ENCODE data around the gene MZT2A. TPM values are rescaled to one million over a fixed set of nuclear protein-coding genes. Genes with fewer than 3 reads are reported as not detected.
"Not testable (repeated sequence)": the region's sequence is repeated elsewhere in the genome, so short reads cannot be mapped to it uniquely, and the experiment has no call there.

Gene MZT2A
- total RNA-seq, 4 donors from 2014 or later = 24.9 to 46.2 (median 44.7) TPM

DNA sequence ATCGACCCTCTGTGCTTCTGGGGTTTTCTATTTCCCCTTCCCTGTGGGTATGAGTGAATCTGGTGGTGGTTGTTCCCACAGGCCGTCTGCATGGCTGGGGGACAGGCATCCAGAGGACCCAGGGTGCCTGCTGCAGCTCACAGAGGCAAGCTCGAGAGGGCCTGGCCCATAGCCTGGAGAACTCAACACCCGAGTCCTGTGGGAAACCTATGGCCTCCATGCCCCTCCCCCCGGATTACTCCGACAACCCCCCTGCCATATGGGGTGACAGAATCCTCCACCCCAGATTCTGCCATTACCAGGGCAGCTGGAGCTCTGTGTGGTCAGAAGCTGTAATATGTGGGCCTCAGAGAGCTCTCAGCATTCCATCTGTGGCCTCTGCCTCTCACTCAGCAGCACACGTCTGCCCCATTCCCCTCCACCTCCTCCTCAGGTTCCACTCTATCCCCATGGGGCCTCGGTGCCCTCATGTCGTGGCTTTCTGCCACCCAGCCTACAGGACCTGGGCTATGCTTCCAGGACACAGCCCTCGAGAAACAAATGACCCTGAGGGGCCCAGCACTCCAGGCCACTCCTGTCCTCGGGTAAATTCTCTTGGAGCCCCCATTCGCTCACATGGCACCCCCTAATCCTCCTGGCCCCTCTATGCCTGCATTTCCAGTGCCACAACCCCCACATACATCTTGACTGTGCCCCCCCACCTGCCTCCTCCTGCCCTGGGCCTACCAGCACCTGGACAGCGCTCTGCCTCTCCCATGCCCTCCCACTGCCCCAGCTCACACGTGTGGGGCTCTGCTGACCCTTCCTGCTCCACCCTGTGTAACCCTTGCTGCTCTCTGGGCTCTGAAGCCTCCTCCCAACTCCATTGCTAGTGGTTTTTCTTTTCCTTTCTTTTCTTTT, 3.6 kb downstream of the MZT2A start:
- H3K27ac ChIP-seq = no peak overlapping the region
- TF ChIP-seq, protein P1, sequence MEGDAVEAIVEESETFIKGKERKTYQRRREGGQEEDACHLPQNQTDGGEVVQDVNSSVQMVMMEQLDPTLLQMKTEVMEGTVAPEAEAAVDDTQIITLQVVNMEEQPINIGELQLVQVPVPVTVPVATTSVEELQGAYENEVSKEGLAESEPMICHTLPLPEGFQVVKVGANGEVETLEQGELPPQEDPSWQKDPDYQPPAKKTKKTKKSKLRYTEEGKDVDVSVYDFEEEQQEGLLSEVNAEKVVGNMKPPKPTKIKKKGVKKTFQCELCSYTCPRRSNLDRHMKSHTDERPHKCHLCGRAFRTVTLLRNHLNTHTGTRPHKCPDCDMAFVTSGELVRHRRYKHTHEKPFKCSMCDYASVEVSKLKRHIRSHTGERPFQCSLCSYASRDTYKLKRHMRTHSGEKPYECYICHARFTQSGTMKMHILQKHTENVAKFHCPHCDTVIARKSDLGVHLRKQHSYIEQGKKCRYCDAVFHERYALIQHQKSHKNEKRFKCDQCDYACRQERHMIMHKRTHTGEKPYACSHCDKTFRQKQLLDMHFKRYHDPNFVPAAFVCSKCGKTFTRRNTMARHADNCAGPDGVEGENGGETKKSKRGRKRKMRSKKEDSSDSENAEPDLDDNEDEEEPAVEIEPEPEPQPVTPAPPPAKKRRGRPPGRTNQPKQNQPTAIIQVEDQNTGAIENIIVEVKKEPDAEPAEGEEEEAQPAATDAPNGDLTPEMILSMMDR (IDR thresholded peaks at IDR 0.05) = no peak
- no peak for TF ChIP-seq POLR2A (IDR thresholded peaks at IDR 0.05)
- no peak for DNase-seq
- H3K4me1 ChIP-seq = peaks cover 0 to 15% (median 3%) of the 10 kb centered on the region in 4 donors
- H3K4me3 ChIP-seq = no peak overlapping the region
- H3K27me3 ChIP-seq = no peaks in the 10 kb centered on the region
- H3K9me3 ChIP-seq = no peaks in the 10 kb centered on the region
- H3K36me3 ChIP-seq = no peaks in the 10 kb centered on the region

DNA sequence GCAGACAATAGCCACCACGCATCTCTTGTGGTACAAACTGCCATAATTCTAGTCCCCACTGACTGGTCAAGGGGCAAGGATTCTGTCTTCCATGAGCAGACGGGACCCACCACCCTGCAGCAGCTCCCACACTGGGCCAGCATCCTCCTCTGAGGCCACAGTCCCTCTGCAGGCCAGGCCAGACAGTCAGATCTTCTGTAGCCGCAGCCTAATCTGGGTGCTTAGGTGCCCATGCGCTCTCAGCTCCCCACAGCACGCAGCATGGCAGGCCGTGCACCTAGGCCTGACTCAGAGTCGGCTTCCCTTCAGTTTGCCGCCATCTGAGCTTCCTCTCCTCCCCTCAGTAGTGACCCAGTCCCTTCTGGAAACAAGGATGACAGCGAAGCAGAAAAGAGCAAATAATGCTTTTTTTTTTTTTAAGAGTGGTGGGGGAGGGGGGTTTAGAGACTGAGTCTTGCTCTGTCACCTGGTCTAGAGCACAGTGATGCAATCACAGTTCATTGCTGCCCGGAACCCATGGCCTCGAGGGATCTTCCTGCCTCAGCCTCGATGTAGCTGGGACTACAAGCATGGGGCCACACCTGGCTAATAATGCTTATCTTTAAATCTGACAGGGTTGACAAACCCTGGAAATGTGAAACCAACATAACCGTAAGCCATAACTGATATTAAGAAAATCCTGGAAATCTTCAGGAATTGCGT, 5.8 kb downstream of the MZT2A start:
- DNase-seq, H3K4me3 ChIP-seq, H3K27me3 ChIP-seq, H3K36me3 ChIP-seq, H3K9me3 ChIP-seq, H3K27ac ChIP-seq: not testable (repeated sequence)
- H3K4me1 ChIP-seq = peaks cover 0 to 12% (median 3%) of the 10 kb centered on the region in 4 donors

DNA sequence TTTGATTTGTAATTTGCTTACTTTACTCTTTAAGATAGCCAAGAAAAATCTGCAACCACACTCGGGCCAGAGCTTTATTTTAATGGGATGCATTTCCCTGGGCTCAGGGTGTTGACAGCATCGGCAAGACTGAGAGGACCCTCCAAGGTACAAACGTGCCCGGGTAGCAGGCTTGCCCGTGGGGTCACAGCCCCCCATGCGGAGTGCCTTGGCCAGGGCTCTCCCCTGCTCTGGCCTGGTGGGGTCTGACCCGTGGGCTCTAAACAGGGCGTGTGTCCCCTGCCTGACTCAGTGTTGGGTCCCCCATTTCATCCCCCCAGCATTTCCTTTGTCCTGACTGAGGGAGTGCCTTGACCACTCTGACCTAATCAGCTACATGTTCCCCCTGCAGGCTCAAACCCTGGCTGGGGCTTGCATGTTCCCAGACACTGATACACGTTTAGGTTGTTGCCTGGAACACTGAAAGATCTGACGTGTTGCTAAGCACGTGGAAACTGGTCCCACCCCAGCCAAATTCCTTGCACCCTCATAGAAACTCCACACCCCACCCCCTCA, 7.2 kb downstream of the MZT2A start:
- not testable (repeated sequence) for H3K27me3 ChIP-seq, DNase-seq, H3K4me3 ChIP-seq, H3K27ac ChIP-seq, H3K9me3 ChIP-seq, H3K4me1 ChIP-seq, H3K36me3 ChIP-seq

DNA sequence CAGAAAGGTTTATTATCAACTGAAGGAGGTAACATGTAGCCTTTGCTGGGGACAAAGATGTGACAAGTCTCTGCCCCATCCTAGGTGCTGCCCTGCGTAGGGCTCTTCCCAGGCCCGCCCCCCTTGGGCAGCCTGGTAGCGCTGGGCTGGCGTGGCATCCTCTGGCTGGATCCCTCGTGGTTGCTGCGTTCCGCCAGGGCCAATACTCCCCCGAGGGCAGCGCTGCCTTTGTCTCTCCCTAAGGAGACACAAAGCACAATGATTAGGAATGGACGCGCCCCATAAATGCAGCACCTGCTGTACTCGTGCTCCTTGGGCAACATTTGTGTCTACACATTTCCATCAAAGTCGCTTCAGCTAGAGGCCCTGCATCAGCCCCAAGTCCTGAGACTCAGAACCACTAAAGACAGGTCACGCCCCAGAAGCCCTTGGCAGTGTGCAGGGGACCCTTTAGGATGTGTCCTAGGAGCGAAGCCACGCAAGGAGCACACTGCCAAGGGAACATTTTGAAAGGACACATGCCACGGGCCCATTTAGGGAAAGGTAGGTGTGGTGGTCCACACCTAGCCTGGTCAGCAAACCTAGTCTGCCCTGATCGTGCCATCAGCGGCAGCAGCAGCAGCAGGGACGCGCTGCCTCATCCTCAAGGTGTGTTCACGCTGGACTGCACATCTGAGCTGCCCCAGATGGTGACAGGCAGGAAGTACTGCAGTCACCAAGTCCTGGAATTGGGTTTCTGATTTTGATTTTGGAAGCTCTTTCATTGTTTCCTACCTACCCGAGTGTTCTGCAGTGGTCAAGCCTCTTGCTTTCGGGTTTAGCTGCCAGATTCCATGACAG, 8.0 kb downstream of the MZT2A start:
- H3K27ac ChIP-seq, H3K9me3 ChIP-seq, DNase-seq, H3K4me3 ChIP-seq, H3K27me3 ChIP-seq, H3K36me3 ChIP-seq, H3K4me1 ChIP-seq: not testable (repeated sequence)

DNA sequence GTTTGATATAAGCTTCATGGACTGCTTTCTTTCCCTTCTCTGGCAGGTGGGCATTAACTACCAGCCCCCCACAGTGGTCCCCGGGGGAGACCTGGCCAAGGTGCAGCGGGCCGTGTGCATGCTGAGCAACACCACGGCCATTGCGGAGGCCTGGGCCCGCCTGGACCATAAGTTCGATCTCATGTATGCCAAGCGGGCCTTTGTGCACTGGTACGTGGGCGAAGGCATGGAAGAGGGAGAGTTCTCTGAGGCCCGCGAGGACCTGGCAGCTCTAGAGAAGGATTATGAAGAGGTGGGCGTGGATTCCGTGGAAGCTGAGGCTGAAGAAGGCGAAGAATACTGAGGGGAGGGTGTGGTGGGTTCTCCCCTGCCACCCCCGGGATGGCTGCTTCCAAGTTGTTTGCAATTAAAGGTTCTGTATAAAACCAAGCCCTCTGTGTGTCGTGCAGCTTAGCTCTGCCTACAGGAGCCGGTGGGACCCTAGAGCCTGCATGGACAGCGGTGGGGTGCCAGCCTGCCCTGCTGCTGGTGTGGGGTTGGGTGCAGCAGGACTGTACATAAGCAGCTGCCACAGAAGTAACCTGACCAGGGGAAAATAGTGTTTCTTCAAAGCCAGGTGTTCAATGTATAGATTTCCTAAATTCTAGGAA, 9.6 kb downstream of the MZT2A start:
- DNase-seq, H3K4me1 ChIP-seq, H3K36me3 ChIP-seq: not testable (repeated sequence)

DNA sequence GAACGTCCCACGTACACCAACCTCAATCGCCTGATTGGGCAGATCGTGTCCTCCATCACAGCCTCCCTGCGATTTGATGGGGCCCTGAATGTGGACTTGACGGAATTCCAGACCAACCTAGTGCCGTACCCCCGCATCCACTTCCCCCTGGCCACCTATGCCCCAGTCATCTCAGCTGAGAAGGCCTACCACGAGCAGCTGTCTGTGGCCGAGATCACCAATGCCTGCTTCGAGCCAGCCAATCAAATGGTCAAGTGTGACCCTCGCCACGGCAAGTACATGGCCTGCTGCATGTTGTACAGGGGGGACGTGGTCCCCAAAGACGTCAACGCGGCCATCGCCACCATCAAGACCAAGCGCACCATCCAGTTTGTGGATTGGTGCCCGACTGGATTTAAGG, 11.8 kb downstream of the MZT2A start:
- not testable (repeated sequence) for H3K36me3 ChIP-seq, H3K4me1 ChIP-seq, DNase-seq

More for the DNA sequence above, 9.6 kb downstream of the MZT2A start:
- H3K27ac ChIP-seq, H3K27me3 ChIP-seq, H3K9me3 ChIP-seq, H3K4me3 ChIP-seq: not testable (repeated sequence)

DNA sequence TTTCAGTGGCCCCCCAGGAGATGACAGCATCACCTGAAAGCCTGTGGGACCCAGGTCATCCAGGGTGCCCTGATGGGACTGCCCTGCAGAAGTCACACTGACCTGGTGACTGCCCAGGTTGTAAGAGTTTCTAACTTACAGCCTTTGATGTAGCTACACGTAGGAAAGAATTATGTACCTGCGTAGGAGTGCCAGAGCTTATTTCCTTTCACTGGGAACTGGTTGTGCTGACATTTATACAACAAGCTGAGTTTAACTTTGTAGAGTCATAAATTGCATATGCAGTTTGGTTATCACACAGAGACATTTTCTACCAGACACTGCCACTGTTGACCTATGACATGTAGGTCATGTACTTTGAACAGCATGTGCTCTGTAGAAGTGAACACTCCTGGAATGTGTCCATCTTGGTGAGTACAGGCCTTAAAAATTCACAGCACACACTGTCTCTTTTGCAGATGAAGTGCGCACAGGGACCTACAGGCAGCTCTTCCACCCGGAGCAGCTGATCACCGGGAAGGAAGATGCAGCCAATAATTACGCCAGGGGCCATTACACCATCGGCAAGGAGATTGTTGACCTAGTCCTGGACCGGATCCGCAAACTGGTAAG, 13.2 kb downstream of the MZT2A start:
- not testable (repeated sequence) for H3K4me1 ChIP-seq, H3K27ac ChIP-seq, DNase-seq, H3K27me3 ChIP-seq, H3K9me3 ChIP-seq, H3K4me3 ChIP-seq, H3K36me3 ChIP-seq

More for the DNA sequence above, 11.8 kb downstream of the MZT2A start:
- H3K4me3 ChIP-seq, H3K9me3 ChIP-seq, H3K27ac ChIP-seq, H3K27me3 ChIP-seq: not testable (repeated sequence)

DNA sequence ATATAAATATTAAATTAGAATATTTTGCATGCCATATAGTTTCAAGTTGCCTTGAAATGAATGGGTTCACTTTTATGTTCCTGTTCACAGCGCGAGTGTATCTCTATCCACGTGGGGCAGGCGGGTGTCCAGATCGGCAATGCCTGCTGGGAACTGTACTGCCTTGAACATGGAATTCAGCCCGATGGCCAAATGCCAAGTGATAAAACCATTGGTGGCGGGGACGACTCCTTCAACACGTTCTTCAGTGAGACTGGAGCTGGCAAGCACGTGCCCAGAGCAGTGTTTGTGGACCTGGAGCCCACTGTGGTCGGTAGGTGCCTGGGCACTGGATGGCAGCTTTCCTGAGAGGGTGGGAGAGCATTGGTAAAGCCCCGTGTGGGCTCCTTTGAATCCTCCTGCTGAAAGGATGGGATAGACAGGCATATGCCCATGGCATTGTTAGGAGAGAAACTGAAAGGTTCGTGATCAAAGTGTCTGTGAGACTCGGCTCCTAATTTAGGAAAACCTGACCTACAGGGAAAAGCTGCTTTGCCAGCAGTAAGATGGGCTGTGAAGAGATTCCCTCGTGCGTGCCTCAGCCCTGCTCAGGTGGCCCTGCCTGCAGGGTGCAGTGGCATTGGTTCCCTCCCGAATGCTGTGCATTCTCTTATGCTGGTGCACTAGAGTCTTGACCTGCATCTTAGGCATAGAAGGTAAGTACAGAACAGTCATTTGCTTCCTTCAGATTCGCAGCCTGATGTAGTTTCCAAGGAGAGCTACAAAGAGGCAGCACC, 13.9 kb downstream of the MZT2A start:
- not testable (repeated sequence) for DNase-seq, H3K36me3 ChIP-seq, H3K9me3 ChIP-seq, H3K27ac ChIP-seq, H3K4me1 ChIP-seq, H3K27me3 ChIP-seq, H3K4me3 ChIP-seq

DNA sequence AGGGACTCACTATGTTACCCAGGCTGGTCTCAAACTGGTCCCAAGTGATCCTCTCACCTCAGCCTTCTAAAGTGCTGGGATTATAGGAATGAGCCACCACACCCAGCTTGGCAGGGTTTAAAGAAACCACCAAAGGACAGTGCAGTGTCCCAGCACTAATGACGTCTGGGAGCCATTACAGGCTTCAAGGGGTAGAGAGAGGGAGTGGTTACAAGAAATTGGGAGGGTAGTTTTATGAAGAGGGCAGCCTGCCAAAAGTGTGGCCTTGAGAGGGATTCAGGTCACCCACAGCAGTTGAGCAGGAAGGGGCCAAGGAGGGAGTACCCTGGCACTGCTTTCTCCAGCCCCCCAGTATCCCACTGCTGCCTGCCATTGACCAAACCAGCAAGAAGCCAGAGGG, 15.0 kb downstream of the MZT2A start:
- not testable (repeated sequence) for DNase-seq, H3K27me3 ChIP-seq, H3K27ac ChIP-seq, H3K4me1 ChIP-seq, H3K36me3 ChIP-seq, H3K9me3 ChIP-seq, H3K4me3 ChIP-seq

DNA sequence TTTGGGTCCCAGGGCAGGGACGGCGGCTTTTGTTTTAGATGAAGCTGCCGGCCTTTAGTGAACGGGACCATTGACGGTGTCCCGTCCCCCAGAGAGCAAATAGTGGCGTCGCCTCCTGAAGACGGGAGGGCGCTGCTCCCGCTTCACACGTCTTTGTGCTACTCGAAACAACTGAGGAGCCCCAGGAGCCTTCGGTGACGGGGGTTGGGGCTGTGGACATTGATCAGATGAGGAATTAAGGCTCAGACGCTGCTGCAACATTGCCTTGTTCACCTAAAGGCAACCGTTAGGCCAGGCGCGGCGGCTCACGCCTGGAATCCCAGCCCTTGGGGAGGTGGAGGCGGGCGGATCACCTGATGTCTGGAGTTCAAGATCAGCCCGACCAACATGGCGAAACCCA, 15.8 kb downstream of the MZT2A start:
- H3K9me3 ChIP-seq, H3K27ac ChIP-seq, H3K27me3 ChIP-seq, H3K4me3 ChIP-seq, H3K36me3 ChIP-seq, DNase-seq, H3K4me1 ChIP-seq: not testable (repeated sequence)

Data from Peyer's patch (tissue), 4 donors.